ENCODE data around the gene DLG2. TPM values are rescaled to one million over a fixed set of nuclear protein-coding genes. Genes with fewer than 3 reads are reported as not detected.

The DLG2 gene
- total RNA-seq, 1 donor from 2014 or later, result 7.2 TPM

GRCh38 chr11:83612891-83613766 lies 2014.0 kb downstream of the DLG2 start:
- intact Hi-C loops (cut with DNase I), result no loop called here
- H3K27ac ChIP-seq, result no peak overlapping the region
- H3K9me3 ChIP-seq, result no peaks in the 10 kb centered on the region

DNA sequence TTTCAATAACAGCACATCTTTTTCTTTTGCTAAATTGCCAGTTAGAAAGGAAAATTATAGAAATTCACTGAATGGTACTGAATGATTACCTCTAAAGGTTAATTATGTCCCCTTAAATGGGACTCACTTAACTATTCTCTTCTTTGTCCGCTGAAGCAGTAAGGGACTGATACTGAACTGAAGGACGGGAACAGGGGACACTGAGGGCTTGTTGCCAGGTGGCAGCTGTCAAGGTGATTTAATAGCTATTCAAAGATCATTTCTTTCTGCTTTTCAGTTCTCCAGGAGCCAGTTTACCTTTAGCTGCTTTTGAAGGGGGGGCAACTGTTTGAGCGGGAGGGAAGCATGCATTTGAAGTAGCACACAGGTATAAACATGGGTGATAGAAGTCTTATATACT lies 2015.5 kb downstream of the DLG2 start:
- no peaks in the 10 kb centered on the region for H3K27me3 ChIP-seq (ENCODE audit: low read depth)
- H3K9me3 ChIP-seq, result no peaks in the 10 kb centered on the region
- intact Hi-C loops (cut with DNase I), result no loop called here
- no peak overlapping the region for H3K27ac ChIP-seq
- ATAC-seq (no peak), DNase-seq (no peak)
- no peak overlapping the region for H3K4me3 ChIP-seq
- TF ChIP-seq CTCF (IDR thresholded peaks at IDR 0.05), result no peak
- H3K36me3 ChIP-seq, result no peaks in the 10 kb centered on the region
- H3K4me1 ChIP-seq, result no peaks in the 10 kb centered on the region

More at GRCh38 chr11:83612891-83613766, 2014.0 kb downstream of the DLG2 start:
- H3K4me3 ChIP-seq, result no peak overlapping the region
- no peaks in the 10 kb centered on the region for H3K27me3 ChIP-seq (ENCODE audit: low read depth)
- DNase-seq (no peak), ATAC-seq (no peak)
- H3K36me3 ChIP-seq, result no peaks in the 10 kb centered on the region
- TF ChIP-seq CTCF (IDR thresholded peaks at IDR 0.05), result no peak
- no peaks in the 10 kb centered on the region for H3K4me1 ChIP-seq

- DNase-seq (no peak), ATAC-seq (no peak)
- Histone ChIP-seq H3K27me3 (ENCODE audit: low read depth) (no peaks in the 10 kb centered on the region), H3K9me3 (no peaks in the 10 kb centered on the region), H3K36me3 (no peaks in the 10 kb centered on the region), H3K4me3 (no peak overlapping the region), H3K27ac (no peak overlapping the region), H3K4me1 (no peaks in the 10 kb centered on the region)
- intact Hi-C loops (cut with DNase I), result no loop called here
- no peak for TF ChIP-seq CTCF (IDR thresholded peaks at IDR 0.05)
These were observed 2016.1 kb downstream of the DLG2 start for GRCh38 chr11:83611031-83611430.

GRCh38 chr11:83609191-83609590 lies 2018.0 kb downstream of the DLG2 start:
- H3K4me3 ChIP-seq, result no peak overlapping the region
- no peaks in the 10 kb centered on the region for H3K36me3 ChIP-seq
- no peaks in the 10 kb centered on the region for H3K4me1 ChIP-seq
- no peaks in the 10 kb centered on the region for H3K27me3 ChIP-seq (ENCODE audit: low read depth)
- no peak for TF ChIP-seq CTCF (IDR thresholded peaks at IDR 0.05)
- no peaks in the 10 kb centered on the region for H3K9me3 ChIP-seq
- DNase-seq (no peak), ATAC-seq (no peak)
- no peak overlapping the region for H3K27ac ChIP-seq
- intact Hi-C loops (cut with DNase I), result no loop called here

GRCh38 chr11:83608571-83608970 lies 2018.6 kb downstream of the DLG2 start:
- Histone ChIP-seq H3K36me3 (no peaks in the 10 kb centered on the region), H3K27ac (no peak overlapping the region), H3K4me3 (no peak overlapping the region), H3K4me1 (no peaks in the 10 kb centered on the region), H3K27me3 (ENCODE audit: low read depth) (no peaks in the 10 kb centered on the region), H3K9me3 (no peaks in the 10 kb centered on the region)
- DNase-seq, result no peak
- intact Hi-C loops (cut with DNase I), result no loop called here
- TF ChIP-seq CTCF (IDR thresholded peaks at IDR 0.05), result no peak
- no peak for ATAC-seq
